GM12865 (cell line): ENCODE data around the gene DMRTC2.

Source experiments
- DNase-seq: peaks from one replicate; pipeline ENCODE4 v3.0.0; 2010; ENCODE audit warnings: low read depth
- H3K4me3 ChIP-seq: 2 replicates; pipeline ENCODE4 v1.5.1; 2011; ENCODE audit warnings: mild to moderate bottlenecking, low read depth, low read length, control low read depth
- TF ChIP-seq, protein P1 (sequence below): IDR thresholded peaks from 2 replicates; pipeline ENCODE4 v1.5.1; 2011; ENCODE audit warnings: low read length, control low read depth, low read depth, inconsistent platforms; ENCODE audit not compliant: insufficient read depth; ENCODE audit errors: missing control alignments

Gene DMRTC2

GRCh38 chr19:41889896-41890295, 45.1 kb downstream of the DMRTC2 start:
- no peak overlapping the region for H3K4me3 ChIP-seq
- TF ChIP-seq, protein P1, sequence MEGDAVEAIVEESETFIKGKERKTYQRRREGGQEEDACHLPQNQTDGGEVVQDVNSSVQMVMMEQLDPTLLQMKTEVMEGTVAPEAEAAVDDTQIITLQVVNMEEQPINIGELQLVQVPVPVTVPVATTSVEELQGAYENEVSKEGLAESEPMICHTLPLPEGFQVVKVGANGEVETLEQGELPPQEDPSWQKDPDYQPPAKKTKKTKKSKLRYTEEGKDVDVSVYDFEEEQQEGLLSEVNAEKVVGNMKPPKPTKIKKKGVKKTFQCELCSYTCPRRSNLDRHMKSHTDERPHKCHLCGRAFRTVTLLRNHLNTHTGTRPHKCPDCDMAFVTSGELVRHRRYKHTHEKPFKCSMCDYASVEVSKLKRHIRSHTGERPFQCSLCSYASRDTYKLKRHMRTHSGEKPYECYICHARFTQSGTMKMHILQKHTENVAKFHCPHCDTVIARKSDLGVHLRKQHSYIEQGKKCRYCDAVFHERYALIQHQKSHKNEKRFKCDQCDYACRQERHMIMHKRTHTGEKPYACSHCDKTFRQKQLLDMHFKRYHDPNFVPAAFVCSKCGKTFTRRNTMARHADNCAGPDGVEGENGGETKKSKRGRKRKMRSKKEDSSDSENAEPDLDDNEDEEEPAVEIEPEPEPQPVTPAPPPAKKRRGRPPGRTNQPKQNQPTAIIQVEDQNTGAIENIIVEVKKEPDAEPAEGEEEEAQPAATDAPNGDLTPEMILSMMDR, result no peak
- DNase-seq, result no peak

GRCh38 chr19:41890936-41891335, 46.1 kb downstream of the DMRTC2 start:
- DNase-seq, result no peak
- TF ChIP-seq, protein P1, result no peak

DNA sequence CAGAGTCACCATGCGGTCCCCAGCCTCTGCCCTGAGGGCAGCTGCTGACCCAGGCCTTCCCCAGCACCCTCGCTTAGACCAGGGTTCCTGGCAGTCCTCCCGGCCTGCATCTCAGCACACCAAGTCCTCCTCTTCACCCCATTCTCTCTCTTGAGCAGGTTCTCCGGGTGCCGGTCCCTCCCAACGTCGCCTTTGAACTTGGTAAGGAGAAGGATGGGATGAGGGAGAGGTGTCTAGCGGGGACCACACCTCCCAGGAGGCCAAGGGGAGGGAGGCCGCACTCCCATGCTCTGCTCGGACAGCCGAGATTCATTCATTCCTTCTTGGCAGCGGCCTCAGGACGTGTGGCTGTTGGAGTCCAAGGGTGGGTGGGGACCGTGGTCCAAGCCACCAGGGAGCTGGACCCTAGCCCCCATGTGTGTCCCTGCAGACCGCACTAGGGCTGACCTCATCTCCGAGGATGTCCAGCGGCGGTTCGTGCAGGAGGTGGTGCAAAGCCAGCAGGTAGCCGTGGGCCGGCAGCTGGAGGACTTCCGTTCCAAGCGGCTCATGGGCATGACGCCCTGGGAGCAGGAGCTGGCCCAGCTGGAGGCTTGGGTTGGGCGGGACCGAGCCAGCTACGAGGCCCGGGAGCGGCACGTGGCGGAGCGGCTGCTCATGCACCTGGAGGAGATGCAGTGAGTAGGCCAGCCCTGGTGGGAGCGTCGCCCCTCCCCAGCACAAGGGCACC, 47.5 kb downstream of the DMRTC2 start:
- DNase-seq, result no peak
- TF ChIP-seq, protein P1, result no peak
- H3K4me3 ChIP-seq, result no peak overlapping the region

More at GRCh38 chr19:41890936-41891335, 46.1 kb downstream of the DMRTC2 start:
- no peak overlapping the region for H3K4me3 ChIP-seq

DNA sequence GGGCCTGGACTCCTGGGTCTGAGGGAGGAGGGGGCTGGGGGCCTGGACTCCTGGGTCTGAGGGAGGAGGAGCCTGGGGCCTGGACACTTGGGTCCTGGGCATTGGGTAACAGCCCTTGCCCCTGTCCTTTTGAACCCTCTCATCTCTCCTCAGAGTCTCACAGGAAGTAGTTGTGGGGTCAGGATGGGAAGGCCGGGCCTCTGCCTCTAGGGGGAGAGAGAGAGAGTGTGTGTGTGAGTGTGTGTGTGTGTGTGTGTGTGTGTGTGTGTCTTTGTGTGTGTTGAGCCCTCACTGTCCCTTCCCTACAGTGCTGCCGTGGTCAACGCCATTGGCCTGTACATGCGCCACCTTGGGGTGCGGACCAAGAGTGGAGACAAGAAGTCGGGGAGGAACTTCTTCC, 49.1 kb downstream of the DMRTC2 start:
- no peak overlapping the region for H3K4me3 ChIP-seq
- peak; percentile 50 for DNase-seq
- TF ChIP-seq, protein P1, result no peak

DNA sequence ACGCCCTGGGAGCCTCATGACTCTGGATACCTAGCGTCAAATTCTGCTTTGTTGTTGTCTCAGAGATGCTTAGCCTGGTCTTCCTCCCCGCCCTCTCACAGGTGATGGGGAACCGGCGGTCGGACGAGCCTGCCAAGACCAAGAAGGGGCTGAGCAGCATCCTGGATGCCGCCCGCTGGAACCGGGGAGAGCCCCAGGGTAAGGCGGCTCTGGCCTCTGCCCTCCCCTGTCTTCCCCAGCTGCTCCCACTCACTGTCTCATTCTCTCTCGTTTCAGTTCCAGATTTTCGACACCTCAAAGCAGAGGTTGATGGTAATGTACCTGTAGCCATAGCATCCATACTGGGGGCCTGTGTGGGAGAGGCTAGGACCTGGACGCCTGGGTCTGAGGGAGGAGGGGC, 49.5 kb downstream of the DMRTC2 start:
- TF ChIP-seq, protein P1, result no peak
- no peak overlapping the region for H3K4me3 ChIP-seq

DNA sequence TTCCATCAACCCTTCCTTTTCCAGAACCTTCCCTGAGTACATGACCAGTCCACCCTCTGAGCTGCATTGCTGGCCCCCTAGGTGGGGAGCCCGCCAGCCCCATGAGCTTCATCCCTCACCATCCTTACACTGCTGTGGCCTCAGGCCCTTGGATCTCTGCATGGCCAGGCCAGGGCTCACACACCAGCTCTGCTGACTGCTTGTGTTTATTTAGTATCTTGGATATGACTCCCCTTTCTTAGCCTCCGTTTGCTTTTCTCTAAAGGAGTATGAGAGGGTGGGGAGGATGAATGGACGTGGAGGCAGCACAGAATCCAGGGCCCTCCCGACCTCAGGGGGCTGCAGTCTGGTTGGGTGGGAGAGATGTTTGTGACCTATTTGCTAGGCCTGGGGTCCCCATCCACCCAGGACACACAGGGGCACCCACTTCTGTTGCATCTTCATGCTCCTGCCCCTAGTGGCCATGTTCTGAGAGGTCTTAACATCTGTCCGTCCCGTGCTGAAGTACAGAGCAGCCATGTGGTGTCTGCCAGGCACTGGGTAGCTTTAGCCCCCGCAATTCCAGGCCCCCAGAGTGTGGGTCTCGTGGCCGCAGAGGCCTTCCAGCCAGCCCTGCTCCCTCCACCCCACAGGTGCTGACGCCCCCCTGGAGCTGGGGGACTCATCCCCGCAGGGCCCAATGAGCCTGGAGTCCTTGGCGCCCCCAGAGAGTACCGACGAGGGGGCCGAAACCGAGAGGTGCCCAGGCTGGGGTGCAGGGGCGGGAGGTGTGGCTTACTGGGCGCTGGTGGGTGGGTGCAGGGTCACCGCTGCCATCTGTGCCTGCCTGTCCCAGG, 51.1 kb downstream of the DMRTC2 start:
- DNase-seq, result peak; percentile 46
- TF ChIP-seq, protein P1, result peak; percentile 36
- no peak overlapping the region for H3K4me3 ChIP-seq

More for the DNA sequence above, 49.5 kb downstream of the DMRTC2 start:
- no peak for DNase-seq
